Keratinocyte (primary cell): ENCODE data around the gene CLCN3. TPM values are rescaled to one million over a fixed set of nuclear protein-coding genes. Genes with fewer than 3 reads are reported as not detected.

Experiments used
- DNase-seq: peaks from one replicate; pipeline ENCODE4 v3.0.0-alpha.2; 2011; ENCODE audit warnings: low read depth, missing footprints, low spot score
- FAIRE-seq: peaks from 2 replicates; lab custom pipeline; 2011; peaks lifted over from hg19 to GRCh38; lab: Jason Lieb, UNC
- H2AFZ ChIP-seq: 2 replicates; pipeline ENCODE4 v1.6.0; 2012; ENCODE audit warnings: low read length, control low read depth, inconsistent platforms; ENCODE audit not compliant: control insufficient read depth
- H3K27ac ChIP-seq: 2 replicates; pipeline ENCODE4 v1.5.1; 2011; ENCODE audit warnings: low read length; ENCODE audit not compliant: control insufficient read depth, insufficient read depth
- H3K27me3 ChIP-seq: 3 replicates; pipeline ENCODE4 v1.6.0; 2011; ENCODE audit warnings: low read length; ENCODE audit not compliant: control insufficient read depth, insufficient read depth; ENCODE audit errors: extremely low read depth
- H3K36me3 ChIP-seq, 2 experiments: 2 replicates in 1 of 2; 3 replicates in 1 of 2; pipeline ENCODE4 v1.5.1; 2011; ENCODE audit warnings: low read length in 2 of 2, mild to moderate bottlenecking in 1 of 2; ENCODE audit not compliant: control insufficient read depth in 2 of 2, insufficient read depth in 2 of 2; ENCODE audit errors: extremely low read depth in 1 of 2
- H3K4me1 ChIP-seq: 3 replicates; pipeline ENCODE4 v1.5.1; 2011; ENCODE audit warnings: low read length; ENCODE audit not compliant: control insufficient read depth, insufficient read depth; ENCODE audit errors: extremely low read depth
- H3K4me2 ChIP-seq: 3 replicates; pipeline ENCODE4 v1.6.0; 2011; ENCODE audit warnings: low read depth, low read length; ENCODE audit not compliant: control insufficient read depth, insufficient read depth; ENCODE audit errors: extremely low read depth
- H3K4me3 ChIP-seq, 3 experiments: fragments of 200-600 bp in 1 of 3; sonication (generic) in 1 of 3; 2 replicates in 2 of 3; 3 replicates in 1 of 3; pipeline ENCODE4 v1.5.1; 2011 to 2016; ENCODE audit warnings: low read length in 3 of 3, mild to moderate bottlenecking in 3 of 3, control low read depth in 2 of 3, inconsistent platforms in 1 of 3, low read depth in 1 of 3, mixed read lengths in 1 of 3, mixed run types in 1 of 3, moderate library complexity in 1 of 3; ENCODE audit not compliant: control insufficient read depth in 2 of 3, insufficient read depth in 2 of 3; ENCODE audit errors: extremely low read depth in 1 of 3
- H3K79me2 ChIP-seq: 2 replicates; pipeline ENCODE4 v1.6.0; 2012; ENCODE audit warnings: low read length; ENCODE audit not compliant: control insufficient read depth, insufficient read depth
- H3K9ac ChIP-seq: 3 replicates; pipeline ENCODE4 v1.6.0; 2011; ENCODE audit warnings: low read length; ENCODE audit not compliant: control insufficient read depth, insufficient read depth; ENCODE audit errors: extremely low read depth
- H3K9me1 ChIP-seq: 3 replicates; pipeline ENCODE4 v1.6.0; 2011; ENCODE audit warnings: low read length; ENCODE audit not compliant: control insufficient read depth, insufficient read depth; ENCODE audit errors: extremely low read depth
- H3K9me3 ChIP-seq: 2 replicates; pipeline ENCODE4 v1.5.1; 2012; ENCODE audit warnings: low read depth, low read length; ENCODE audit not compliant: control insufficient read depth
- H4K20me1 ChIP-seq: 3 replicates; pipeline ENCODE4 v1.6.0; 2011; ENCODE audit warnings: low read length; ENCODE audit not compliant: control insufficient read depth, insufficient read depth; ENCODE audit errors: extremely low read depth
- EZH2 ChIP-seq: IDR thresholded peaks from one replicate; pipeline ENCODE4 v1.6.1; 2012; ENCODE audit warnings: inconsistent platforms, mild to moderate bottlenecking, low read length, moderate library complexity
- dilution Hi-C: fragments of 300-500 bp; cut with MboI; formaldehyde crosslinking; loops from one replicate; pipeline ENCODE4 v1.7.0; 2020; ENCODE audit warnings: low sequenced_read_pairs; ENCODE audit not compliant: extremely low pct_ligation_motif_present
- polyA plus RNA-seq, 5 experiments: library from polyadenylated mRNA; depleted of rRNA in 3 of 5; stranded (reverse) in 3 of 5; stranded (forward) in 1 of 5; unstranded in 1 of 5; fragments of >200 nt; gene quantifications; 1 replicate in 1 of 5; 2 replicates in 3 of 5; 3 replicates in 1 of 5; pipeline versions ENCODE4 v1.2.1 to v1.2.3, GENCODE V29; 2011 to 2012; ENCODE audit warnings: missing spikeins in 2 of 5, low read depth in 1 of 5, low replicate concordance in 1 of 5
- TF ChIP-seq, protein P1 (sequence below), 3 experiments: IDR thresholded peaks in 1 of 3; conservative IDR thresholded peaks in 1 of 3; optimal IDR thresholded peaks in 1 of 3; 2 replicates in 2 of 3; 3 replicates in 1 of 3; pipeline versions ENCODE3 to v1.5.1; 2011; ENCODE audit warnings: low read length in 3 of 3, mild to moderate bottlenecking in 3 of 3, moderate library complexity in 2 of 3, control low read depth in 1 of 3, inconsistent platforms in 1 of 3; ENCODE audit not compliant: insufficient read depth in 2 of 3; ENCODE audit errors: extremely low read depth in 1 of 3

CLCN3 gene
- polyA plus RNA-seq, 1 donor (not counting 4 experiments of a cell fraction or from before 2014, with no cell fraction given): 34.2 TPM

DNA sequence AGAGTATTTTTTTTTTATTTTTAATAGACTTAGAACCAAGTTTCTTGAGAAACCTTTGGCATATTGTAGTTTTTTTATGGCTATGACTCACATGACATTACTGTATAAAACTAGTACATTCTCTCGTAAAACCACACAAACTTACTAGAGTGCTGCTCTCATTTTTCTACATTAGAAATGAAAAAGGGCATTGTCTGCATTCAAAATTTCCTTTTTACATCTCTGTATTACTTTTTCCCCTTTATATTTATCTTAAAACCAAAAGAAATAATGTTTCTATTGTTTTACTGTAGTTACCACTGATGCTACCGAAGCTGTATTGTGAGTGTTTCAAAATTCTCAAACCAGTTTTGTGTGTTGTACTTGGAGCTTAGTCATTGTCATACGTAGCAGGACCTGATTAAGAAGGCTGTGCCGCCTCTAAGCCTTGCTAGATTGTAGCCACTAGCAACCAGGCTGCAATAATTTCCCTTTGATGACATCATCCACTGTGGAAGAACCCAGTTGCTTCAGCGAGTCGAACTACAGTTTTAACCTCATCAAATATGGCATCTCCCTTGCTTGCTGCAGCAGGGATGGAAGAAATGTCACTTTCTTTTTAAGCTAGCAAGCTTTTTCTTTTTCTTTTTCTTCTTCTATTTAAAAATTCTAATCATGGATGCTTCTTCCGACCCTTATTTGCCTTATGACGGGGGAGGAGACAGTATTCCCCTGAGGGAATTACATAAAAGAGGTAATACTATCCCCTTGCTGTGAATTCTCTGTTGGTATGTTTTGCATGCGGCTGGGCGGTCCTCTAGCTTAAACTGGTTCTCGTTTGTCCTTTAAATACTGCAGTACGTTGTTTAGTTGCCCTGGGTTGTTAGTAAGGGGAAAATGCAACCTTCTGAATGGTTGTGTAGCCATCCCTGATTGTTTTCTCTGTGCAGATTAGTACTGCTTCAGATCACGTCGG, 39.6 kb downstream of the CLCN3 start:
- Histone ChIP-seq H3K4me1 (peaks cover 10% of the 10 kb centered on the region), H3K9ac (peak overlapping the region; percentile 82), H3K9me3 (no peaks in the 10 kb centered on the region), H3K27ac (peak overlapping the region; percentile 98), H3K27me3 (no peaks in the 10 kb centered on the region), H4K20me1 (no peaks in the 10 kb centered on the region), H2AFZ (peak overlapping the region; percentile 91), H3K4me2 (peak overlapping the region; percentile 93), H3K36me3 (no peaks in the 10 kb centered on the region), H3K9me1 (no peaks in the 10 kb centered on the region), H3K4me3 (peak overlapping the region; percentile 41 to 91 (median 82)), H3K79me2 (peaks cover 23% of the 10 kb centered on the region)
- TF ChIP-seq, protein P1, sequence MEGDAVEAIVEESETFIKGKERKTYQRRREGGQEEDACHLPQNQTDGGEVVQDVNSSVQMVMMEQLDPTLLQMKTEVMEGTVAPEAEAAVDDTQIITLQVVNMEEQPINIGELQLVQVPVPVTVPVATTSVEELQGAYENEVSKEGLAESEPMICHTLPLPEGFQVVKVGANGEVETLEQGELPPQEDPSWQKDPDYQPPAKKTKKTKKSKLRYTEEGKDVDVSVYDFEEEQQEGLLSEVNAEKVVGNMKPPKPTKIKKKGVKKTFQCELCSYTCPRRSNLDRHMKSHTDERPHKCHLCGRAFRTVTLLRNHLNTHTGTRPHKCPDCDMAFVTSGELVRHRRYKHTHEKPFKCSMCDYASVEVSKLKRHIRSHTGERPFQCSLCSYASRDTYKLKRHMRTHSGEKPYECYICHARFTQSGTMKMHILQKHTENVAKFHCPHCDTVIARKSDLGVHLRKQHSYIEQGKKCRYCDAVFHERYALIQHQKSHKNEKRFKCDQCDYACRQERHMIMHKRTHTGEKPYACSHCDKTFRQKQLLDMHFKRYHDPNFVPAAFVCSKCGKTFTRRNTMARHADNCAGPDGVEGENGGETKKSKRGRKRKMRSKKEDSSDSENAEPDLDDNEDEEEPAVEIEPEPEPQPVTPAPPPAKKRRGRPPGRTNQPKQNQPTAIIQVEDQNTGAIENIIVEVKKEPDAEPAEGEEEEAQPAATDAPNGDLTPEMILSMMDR (optimal IDR thresholded peaks at IDR 0.05 in 1 of 3, IDR thresholded peaks at IDR 0.05 in 1 of 3, conservative IDR thresholded peaks at IDR 0.05 in 1 of 3; ENCODE audit: extremely low read depth in 1 of 3, insufficient read depth in 2 of 3, low read length in 3 of 3): no peak
- no peak for TF ChIP-seq EZH2
- dilution Hi-C loops: no loop called here
- FAIRE-seq (peak; percentile 97), DNase-seq (peak; percentile 85)

DNA sequence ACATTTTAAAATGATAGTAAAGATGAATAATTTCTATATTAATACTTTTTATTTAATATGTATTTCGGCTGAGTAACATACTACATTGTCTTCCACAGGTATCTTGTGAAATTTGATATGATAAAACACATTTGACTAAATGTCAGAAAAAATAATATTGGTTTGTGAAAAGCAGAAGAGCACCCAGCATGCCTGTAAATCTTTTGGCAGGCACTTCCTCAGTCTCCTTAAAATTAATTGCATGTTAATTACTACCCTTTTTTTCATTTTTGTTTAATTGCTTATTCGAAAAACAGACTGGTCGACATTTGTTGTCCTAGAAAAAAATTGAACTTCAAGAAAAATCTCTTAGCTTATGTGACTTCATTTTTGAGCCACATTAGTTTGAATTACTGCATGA, 40.6 kb downstream of the CLCN3 start:
- Histone ChIP-seq H3K79me2 (peaks cover 23% of the 10 kb centered on the region), H3K27me3 (no peaks in the 10 kb centered on the region)
- dilution Hi-C loops: no loop called here

More for the DNA sequence above, 40.6 kb downstream of the CLCN3 start:
- H2AFZ ChIP-seq: no peak overlapping the region
- no peaks in the 10 kb centered on the region for H3K36me3 ChIP-seq
- H3K4me2 ChIP-seq: peak overlapping the region; percentile 93
- H3K9ac ChIP-seq: peak overlapping the region; percentile 82
- no peaks in the 10 kb centered on the region for H4K20me1 ChIP-seq
- peak overlapping the region; percentile 98 for H3K27ac ChIP-seq
- H3K4me1 ChIP-seq: peaks cover 10% of the 10 kb centered on the region
- no peaks in the 10 kb centered on the region for H3K9me1 ChIP-seq
- FAIRE-seq (no peak), DNase-seq (no peak)
- no peaks in the 10 kb centered on the region for H3K9me3 ChIP-seq
- TF ChIP-seq EZH2: no peak
- TF ChIP-seq, protein P1 (optimal IDR thresholded peaks at IDR 0.05 in 1 of 3, IDR thresholded peaks at IDR 0.05 in 1 of 3, conservative IDR thresholded peaks at IDR 0.05 in 1 of 3; ENCODE audit: extremely low read depth in 1 of 3, insufficient read depth in 2 of 3, low read length in 3 of 3): no peak
- H3K4me3 ChIP-seq: peak overlapping the region in 1 of 3 experiments; percentile 91
